Duodenal mucosa (tissue), 2 donors: Measurements from ENCODE around the gene GSTA4.
"Not testable (repeated sequence)": the region's sequence is repeated elsewhere in the genome, so short reads cannot be mapped to it uniquely, and the experiment has no call there.

Experiments
- H3K27ac ChIP-seq: one replicate; pipeline ENCODE4 v1.7.0; 2013; ENCODE audit warnings: low read depth, low read length
- H3K27me3 ChIP-seq, 2 donors: one replicate each; pipeline ENCODE4 v1.7.0; 2013; ENCODE audit warnings: low read length in 2 of 2, control low read depth in 1 of 2; ENCODE audit not compliant: insufficient read depth in 2 of 2, control insufficient read depth in 1 of 2
- H3K36me3 ChIP-seq, 2 donors: one replicate each; pipeline ENCODE4 v1.7.0; 2013; ENCODE audit warnings: low read length in 2 of 2, control low read depth in 1 of 2; ENCODE audit not compliant: insufficient read depth in 2 of 2, control insufficient read depth in 1 of 2
- H3K4me1 ChIP-seq, 2 donors: one replicate each; pipeline ENCODE4 v1.7.0; 2013; ENCODE audit warnings: low read length in 2 of 2, control low read depth in 1 of 2; ENCODE audit not compliant: insufficient read depth in 2 of 2, control insufficient read depth in 1 of 2
- H3K4me3 ChIP-seq, 2 donors: one replicate each; pipeline ENCODE4 v1.7.0; 2013; ENCODE audit warnings: low read length in 2 of 2, low read depth in 1 of 2
- H3K9ac ChIP-seq, 2 donors: one replicate each; pipeline ENCODE4 v1.7.0; 2013; ENCODE audit warnings: low read length in 2 of 2, low read depth in 1 of 2
- H3K9me3 ChIP-seq, 2 donors: one replicate each; pipeline ENCODE4 v1.7.0; 2013; ENCODE audit warnings: low read length in 2 of 2, control low read depth in 1 of 2; ENCODE audit not compliant: control insufficient read depth in 1 of 2

GSTA4 gene

GRCh38 chr6:53015486-53015885 lies 20.4 kb upstream of the GSTA4 start:
- no peak overlapping the region for H3K27ac ChIP-seq
- H3K27me3 ChIP-seq, result no peaks in the 10 kb centered on the region
- peaks cover 39 to 73% of the 10 kb centered on the region in 2 donors for H3K36me3 ChIP-seq
- H3K4me3 ChIP-seq, result no peak overlapping the region
- peaks cover 12 to 23% of the 10 kb centered on the region in 2 donors for H3K4me1 ChIP-seq
- H3K9me3 ChIP-seq, result no peaks in the 10 kb centered on the region
- H3K9ac ChIP-seq, result no peak overlapping the region

- Histone ChIP-seq H3K27me3 (no peaks in the 10 kb centered on the region), H3K27ac (no peak overlapping the region), H3K4me1 (peaks cover 12 to 23% of the 10 kb centered on the region in 2 donors), H3K9me3 (no peaks in the 10 kb centered on the region), H3K4me3 (no peak overlapping the region), H3K36me3 (peaks cover 46 to 81% of the 10 kb centered on the region in 2 donors), H3K9ac (no peak overlapping the region)
These were observed 19.7 kb upstream of the GSTA4 start for GRCh38 chr6:53014744-53015143.

- no peak overlapping the region for H3K27ac ChIP-seq
- peaks cover 50 to 86% of the 10 kb centered on the region in 2 donors for H3K36me3 ChIP-seq
- H3K27me3 ChIP-seq, result no peaks in the 10 kb centered on the region
- H3K9me3 ChIP-seq, result no peaks in the 10 kb centered on the region
- H3K4me1 ChIP-seq, result peaks cover 12 to 23% of the 10 kb centered on the region in 2 donors
- no peak overlapping the region for H3K9ac ChIP-seq
- H3K4me3 ChIP-seq, result no peak overlapping the region
These were observed 19.0 kb upstream of the GSTA4 start for GRCh38 chr6:53014063-53014462.

GRCh38 chr6:53011979-53012378 lies 16.9 kb upstream of the GSTA4 start:
- Histone ChIP-seq H3K27me3 (no peaks in the 10 kb centered on the region), H3K36me3 (peaks cover 48 to 85% of the 10 kb centered on the region in 2 donors), H3K4me3 (no peak overlapping the region), H3K4me1 (peaks cover 12 to 23% of the 10 kb centered on the region in 2 donors), H3K27ac (no peak overlapping the region), H3K9ac (no peak overlapping the region), H3K9me3 (no peaks in the 10 kb centered on the region)

GRCh38 chr6:53010504-53010903 lies 15.4 kb upstream of the GSTA4 start:
- no peak overlapping the region for H3K27ac ChIP-seq
- no peak overlapping the region for H3K4me3 ChIP-seq
- H3K9ac ChIP-seq, result no peak overlapping the region
- no peaks in the 10 kb centered on the region for H3K9me3 ChIP-seq
- H3K4me1 ChIP-seq, result peaks cover 12 to 23% of the 10 kb centered on the region in 2 donors
- H3K27me3 ChIP-seq, result no peaks in the 10 kb centered on the region
- H3K36me3 ChIP-seq, result peaks cover 50 to 82% of the 10 kb centered on the region in 2 donors

GRCh38 chr6:53009511-53009910 lies 14.4 kb upstream of the GSTA4 start:
- no peaks in the 10 kb centered on the region for H3K9me3 ChIP-seq
- no peak overlapping the region for H3K9ac ChIP-seq
- H3K4me3 ChIP-seq, result no peak overlapping the region
- peaks cover 50 to 83% of the 10 kb centered on the region in 2 donors for H3K36me3 ChIP-seq
- no peaks in the 10 kb centered on the region for H3K27me3 ChIP-seq
- no peak overlapping the region for H3K27ac ChIP-seq
- peaks cover 12 to 20% of the 10 kb centered on the region in 2 donors for H3K4me1 ChIP-seq

GRCh38 chr6:53009056-53009455 lies 14.0 kb upstream of the GSTA4 start:
- Histone ChIP-seq H3K9me3 (no peaks in the 10 kb centered on the region), H3K4me3 (no peak overlapping the region), H3K27me3 (no peaks in the 10 kb centered on the region), H3K4me1 (peaks cover 7 to 16% of the 10 kb centered on the region in 2 donors), H3K27ac (no peak overlapping the region), H3K9ac (no peak overlapping the region), H3K36me3 (peaks cover 50 to 88% of the 10 kb centered on the region in 2 donors)

GRCh38 chr6:53008192-53008687 lies 13.2 kb upstream of the GSTA4 start:
- not testable (repeated sequence) for H3K4me3 ChIP-seq, H3K9ac ChIP-seq, H3K27ac ChIP-seq, H3K9me3 ChIP-seq, H3K4me1 ChIP-seq, H3K27me3 ChIP-seq
- H3K36me3 ChIP-seq, result peaks cover 55 to 87% of the 10 kb centered on the region in 2 donors

- Histone ChIP-seq H3K9ac (no peak overlapping the region), H3K9me3 (no peaks in the 10 kb centered on the region), H3K27me3 (no peaks in the 10 kb centered on the region), H3K27ac (no peak overlapping the region), H3K4me3 (no peak overlapping the region), H3K36me3 (peaks cover 43 to 63% of the 10 kb centered on the region in 2 donors), H3K4me1 (no peaks in the 10 kb centered on the region)
These were observed 10.7 kb upstream of the GSTA4 start for GRCh38 chr6:53005663-53006250.

GRCh38 chr6:52999456-52999855 lies 4.4 kb upstream of the GSTA4 start:
- no peak overlapping the region for H3K4me3 ChIP-seq
- no peak overlapping the region for H3K9ac ChIP-seq
- no peaks in the 10 kb centered on the region for H3K27me3 ChIP-seq
- peaks cover 8 to 9% of the 10 kb centered on the region in 2 donors for H3K36me3 ChIP-seq
- H3K27ac ChIP-seq, result no peak overlapping the region
- H3K4me1 ChIP-seq, result peaks cover 3 to 5% of the 10 kb centered on the region in 2 donors
- no peaks in the 10 kb centered on the region for H3K9me3 ChIP-seq
